GM12878 (cell line): ENCODE measurements around the gene CXCL14. TPM values are rescaled to one million over a fixed set of nuclear protein-coding genes. Genes with fewer than 3 reads are reported as not detected.
A peak's percentile ranks its signal among the peaks of the same experiment; 100 is the strongest.

Source experiments
- ATAC-seq: fragments of 200-7000 bp; cut with Tn5 transposase; 3 replicates; pipeline ENCODE4 v1.9.1; 2020; ENCODE audit warnings: mild to moderate bottlenecking, moderate library complexity
- BruUV-seq: library from RNA; stranded (reverse); fragments of 400-500 nt; replicated peaks from 2 replicates; lab custom pipeline; 2021; lab: Mats Ljungman, UMichigan
- CTCF ChIA-PET: fragments of 300-600 bp; sonication (Branson Sonifier 250); formaldehyde crosslinking; extraction: SDS; loops from one replicate; lab custom pipeline; 2021; ENCODE audit warnings: inconsistent platforms; lab: Yijun Ruan, JAX
- POLR2A ChIA-PET: fragments of 350-600 bp; formaldehyde crosslinking; extraction: SDS; loops from one replicate; lab custom pipeline; 2021; ENCODE audit warnings: inconsistent platforms; lab: Charles Lee
- RAD21 ChIA-PET: fragments of 300-600 bp; sonication (Branson Sonifier 250); formaldehyde crosslinking; loops from one replicate; lab custom pipeline; 2023; ENCODE audit warnings: antibody characterized with exemption; ENCODE audit not compliant: unreplicated experiment; lab: Charles Lee
- SMC1A ChIA-PET: fragments of 300-600 bp; sonication (Branson Sonifier 250); formaldehyde crosslinking; loops from one replicate; lab custom pipeline; 2023; ENCODE audit not compliant: unreplicated experiment, uncharacterized antibody; lab: Charles Lee
- DNase-seq: peaks from one replicate; pipeline ENCODE4 v3.0.0-alpha.2; 2011; ENCODE audit warnings: low read depth, low spot score
- FAIRE-seq: peaks from 3 replicates; lab custom pipeline; 2011; peaks lifted over from hg19 to GRCh38; lab: Jason Lieb, UNC
- H2AFZ ChIP-seq: 2 replicates; pipeline ENCODE4 v1.6.0; 2011; ENCODE audit warnings: low read depth, low read length, control low read depth; ENCODE audit not compliant: control insufficient read depth
- H3K27ac ChIP-seq: 2 replicates; pipeline ENCODE4 v1.5.1; 2011; ENCODE audit warnings: control low read depth; ENCODE audit not compliant: control insufficient read depth, insufficient read depth
- H3K27me3 ChIP-seq, 2 experiments: replicated peaks in 1 of 2; 2 replicates each; pipeline versions ENCODE4 v1.6.0 to v1.6.1; 2011; ENCODE audit warnings: low read length in 1 of 2; ENCODE audit not compliant: control insufficient read depth in 2 of 2, insufficient read depth in 2 of 2
- H3K36me3 ChIP-seq, 2 experiments: 2 replicates each; pipeline ENCODE4 v1.5.1; 2011; ENCODE audit warnings: low read length in 1 of 2; ENCODE audit not compliant: control insufficient read depth in 2 of 2, insufficient read depth in 2 of 2
- H3K4me1 ChIP-seq: 2 replicates; pipeline ENCODE4 v1.6.1; 2011; ENCODE audit warnings: mild to moderate bottlenecking, low read length, moderate library complexity, mixed read lengths; ENCODE audit not compliant: control insufficient read depth, insufficient read depth
- H3K4me2 ChIP-seq: 2 replicates; pipeline ENCODE4 v1.6.0; 2011; ENCODE audit warnings: control low read depth; ENCODE audit not compliant: control insufficient read depth, insufficient read depth
- H3K4me3 ChIP-seq: fragments of 200-600 bp; sonication (generic); 2 replicates; pipeline ENCODE4 v1.5.1; 2016
- H3K79me2 ChIP-seq: 2 replicates; pipeline ENCODE4 v1.6.0; 2011; ENCODE audit warnings: low read length; ENCODE audit not compliant: control insufficient read depth, insufficient read depth
- H3K9ac ChIP-seq: 2 replicates; pipeline ENCODE4 v1.8.0; 2011; ENCODE audit warnings: low read length, control low read depth, mixed read lengths; ENCODE audit not compliant: control insufficient read depth, insufficient read depth
- H3K9me3 ChIP-seq: replicated peaks from 3 replicates; pipeline ENCODE4 v1.5.1; 2011; ENCODE audit warnings: mild to moderate bottlenecking, low read length; ENCODE audit not compliant: control insufficient read depth, insufficient read depth
- H4K20me1 ChIP-seq: 2 replicates; pipeline ENCODE4 v1.6.0; 2011; ENCODE audit not compliant: control insufficient read depth, insufficient read depth
- CBX3 ChIP-seq: fragments of 200-600 bp; sonication (generic); IDR thresholded peaks from 2 replicates; pipeline ENCODE4 v1.6.1; 2016; ENCODE audit warnings: low read depth, borderline replicate concordance
- CBX5 ChIP-seq: sonication (generic); IDR thresholded peaks from 2 replicates; pipeline ENCODE4 v1.6.1; 2016; ENCODE audit warnings: low read depth, moderate library complexity, mild to moderate bottlenecking, inconsistent platforms
- EED ChIP-seq: sonication (generic); IDR thresholded peaks from 2 replicates; pipeline ENCODE4 v1.6.1; 2016; ENCODE audit warnings: antibody characterized with exemption, low read depth
- KAT2A ChIP-seq: conservative IDR thresholded peaks from 2 replicates; pipeline ENCODE4 v1.6.1; 2011; ENCODE audit warnings: low read depth, low read length; ENCODE audit not compliant: control insufficient read depth
- NBN ChIP-seq: fragments of 450-650 bp; IDR thresholded peaks from 2 replicates; pipeline ENCODE4 v1.6.1; 2016
- NFYB ChIP-seq: IDR thresholded peaks from 2 replicates; pipeline ENCODE4 v1.6.1; 2011; ENCODE audit warnings: low read depth, mild to moderate bottlenecking, low read length, improper control_type of control experiment, moderate library complexity; ENCODE audit not compliant: insufficient read depth
- NR2C1 ChIP-seq: fragments of 450-650 bp; IDR thresholded peaks from 2 replicates; pipeline ENCODE4 v1.6.1; 2017; ENCODE audit warnings: antibody characterized with exemption, mild to moderate bottlenecking, moderate library complexity
- PAX5 ChIP-seq: IDR thresholded peaks from 2 replicates; pipeline ENCODE4 v1.6.1; 2011; ENCODE audit warnings: low read depth, low read length, borderline replicate concordance
- PML ChIP-seq: IDR thresholded peaks from 2 replicates; pipeline ENCODE4 v1.6.1; 2012; ENCODE audit warnings: low read length, inconsistent platforms
- POLR2AphosphoS5 ChIP-seq: IDR thresholded peaks from 2 replicates; pipeline ENCODE4 v1.6.1; 2011; ENCODE audit warnings: mild to moderate bottlenecking, low read length, inconsistent platforms
- RFX5 ChIP-seq: IDR thresholded peaks from 2 replicates; pipeline ENCODE4 v1.6.1; 2011; ENCODE audit warnings: low read depth, low read length, improper control_type of control experiment
- RUNX3 ChIP-seq: IDR thresholded peaks from 2 replicates; pipeline ENCODE4 v1.6.1; 2012; ENCODE audit warnings: low read length, inconsistent platforms
- SPI1 ChIP-seq: IDR thresholded peaks from 2 replicates; pipeline ENCODE4 v1.6.1; 2011; ENCODE audit warnings: low read depth, mild to moderate bottlenecking, low read length, moderate library complexity, borderline replicate concordance; ENCODE audit not compliant: insufficient read depth
- TARDBP ChIP-seq: IDR thresholded peaks from 2 replicates; pipeline ENCODE4 v1.6.1; 2016; ENCODE audit warnings: borderline replicate concordance
- WGBS: methylation state at CpG from one replicate; pipeline ENCODE4 v1.1.6; 2016; ENCODE audit warnings: low lambda C conversion rate; ENCODE audit not compliant: insufficient replicate concordance, insufficient coverage; ENCODE audit errors: missing lambda C conversion rate; 5-methylcytosine and 5-hydroxymethylcytosine counted together
- in situ Hi-C: fragments of 300-500 bp; cut with MboI; formaldehyde crosslinking; loops from 9 replicates; pipeline ENCODE4 v1.14.3; 2018; ENCODE audit warnings: mixed read lengths
- intact Hi-C: fragments of 100-400 bp; cut with micrococcal nuclease; formaldehyde crosslinking; loops from one replicate; pipeline ENCODE4 v1.14.2; 2022; ENCODE audit not compliant: unreplicated experiment
- polyA plus RNA-seq, 11 experiments: library from polyadenylated mRNA; depleted of rRNA in 4 of 11; unstranded in 6 of 11; stranded (reverse) in 5 of 11; fragments of >200 nt; fragmentation: Nextera tagmentation in 4 of 11; fragmentation: Illumina TruSeq in 1 of 11; extraction: Ambion mirVana in 4 of 11; extraction: Trizol in 1 of 11; gene quantifications; 1 replicate in 1 of 11; 2 replicates in 10 of 11; pipeline versions ENCODE4 v1.2.1 to v1.2.3, GENCODE V29; 2011 to 2016; ENCODE audit warnings: inconsistent platforms in 2 of 11, missing spikeins in 2 of 11, low read depth in 1 of 11
- total RNA-seq, 4 experiments: library from RNA; depleted of rRNA in 3 of 4; stranded (reverse); fragments of >200 nt in 3 of 4; fragmentation: Illumina TruSeq in 1 of 4; extraction: Trizol in 1 of 4; gene quantifications; 2 replicates each; pipeline versions ENCODE4 v1.2.1 to v1.2.3, GENCODE V29; 2013 to 2021
- TF ChIP-seq, protein P1 (sequence below): IDR thresholded peaks from 2 replicates; pipeline ENCODE4 v1.6.1; 2012; ENCODE audit warnings: mild to moderate bottlenecking, low read depth, low read length
- TF ChIP-seq, protein P2 (sequence below): fragments of 450-650 bp; IDR thresholded peaks from 2 replicates; pipeline ENCODE4 v1.6.1; 2014; ENCODE audit warnings: mild to moderate bottlenecking

CXCL14 gene
- total and polyA plus RNA-seq, 10 of the 15 experiments (the other 5 are each of a cell fraction or from before 2014, with no cell fraction given), result 0.05 TPM; not detected in 9

DNA sequence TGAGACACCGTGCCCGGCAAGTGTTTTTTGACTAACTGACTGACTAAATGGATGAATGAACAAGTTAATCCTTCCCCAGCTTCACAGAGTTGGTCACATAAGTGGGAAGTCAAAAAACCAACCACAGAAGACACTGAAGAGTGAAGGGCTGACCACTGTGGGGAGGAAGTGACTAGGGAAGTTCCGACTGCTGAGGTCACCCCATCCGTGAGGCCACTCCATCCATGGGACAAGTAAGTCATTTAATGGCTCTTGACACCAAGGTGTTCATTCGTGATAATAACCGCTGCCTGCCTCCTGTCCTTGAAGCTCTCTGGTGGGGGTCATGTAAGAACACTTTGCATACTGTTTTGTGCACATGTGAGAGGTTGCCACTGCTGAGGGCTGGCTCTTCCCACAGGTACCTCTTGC lies 22.2 kb upstream of the CXCL14 start:
- Histone ChIP-seq H3K4me2 (no peak overlapping the region), H3K9ac (no peak overlapping the region), H2AFZ (no peak overlapping the region), H3K9me3 (no peaks in the 10 kb centered on the region), H3K27ac (no peak overlapping the region), H3K36me3 (no peaks in the 10 kb centered on the region), H3K79me2 (no peaks in the 10 kb centered on the region), H3K4me1 (no peaks in the 10 kb centered on the region), H4K20me1 (no peaks in the 10 kb centered on the region), H3K4me3 (no peak overlapping the region), H3K27me3 (peaks cover 0 to 1% of the 10 kb centered on the region in 2 experiments; a peak in 2 of 4 replicates)
- CTCF ChIA-PET, result no interaction called here
- POLR2A ChIA-PET, result no interaction called here
- in situ Hi-C loops, result no loop called here
- no peak for FAIRE-seq
- TF ChIP-seq SPI1, result peak; percentile 48; the same call in 1 of the 2 replicates
- TF ChIP-seq POLR2AphosphoS5, result no peak
- peak; percentile 11; the same call in 1 of the 2 replicates for TF ChIP-seq RUNX3
- TF ChIP-seq PAX5, result 0 out of 2 replicates have a peak, but pooled peaks have one; percentile 14
- intact Hi-C loops, result no loop called here
- RAD21 ChIA-PET, result no interaction called here
- 37% methylated on average over 6 of the region's 6 CpGs for WGBS
- DNase-seq, result no peak
- ATAC-seq, result peak; percentile 60
- BruUV-seq, result no TSS peak
- SMC1A ChIA-PET, result no interaction called here

DNA sequence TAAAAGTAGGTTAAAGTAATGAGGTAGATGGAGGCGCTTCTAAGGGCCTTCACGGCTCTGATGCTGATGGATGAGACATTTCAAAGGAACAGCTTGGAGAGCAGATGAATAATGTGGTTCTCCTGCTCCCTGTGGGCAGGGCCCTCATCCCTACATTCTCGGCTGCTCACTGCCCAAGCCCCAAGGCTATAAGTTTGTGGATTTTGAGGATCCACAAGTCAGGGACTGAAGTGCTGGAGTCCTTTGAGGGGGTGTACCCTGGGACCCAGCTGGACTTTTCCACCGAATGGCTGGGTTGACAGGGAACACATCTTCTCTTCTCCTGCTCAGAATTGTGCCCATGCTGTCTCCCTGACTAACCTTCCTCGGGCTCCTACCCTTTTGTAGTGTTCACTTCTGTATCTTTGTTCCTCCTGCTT lies 21.4 kb upstream of the CXCL14 start:
- ATAC-seq (no peak), DNase-seq (no peak)
- Histone ChIP-seq H3K4me1 (no peaks in the 10 kb centered on the region), H3K27me3 (peaks cover 0 to 1% of the 10 kb centered on the region in 2 experiments; a peak in 2 of 4 replicates), H3K9ac (no peak overlapping the region), H3K9me3 (no peaks in the 10 kb centered on the region)
- no TSS peak for BruUV-seq
- 8% methylated on average over 5 of the region's 5 CpGs for WGBS
- SMC1A ChIA-PET, result no interaction called here
- CTCF ChIA-PET, result no interaction called here
- TF ChIP-seq, protein P1, sequence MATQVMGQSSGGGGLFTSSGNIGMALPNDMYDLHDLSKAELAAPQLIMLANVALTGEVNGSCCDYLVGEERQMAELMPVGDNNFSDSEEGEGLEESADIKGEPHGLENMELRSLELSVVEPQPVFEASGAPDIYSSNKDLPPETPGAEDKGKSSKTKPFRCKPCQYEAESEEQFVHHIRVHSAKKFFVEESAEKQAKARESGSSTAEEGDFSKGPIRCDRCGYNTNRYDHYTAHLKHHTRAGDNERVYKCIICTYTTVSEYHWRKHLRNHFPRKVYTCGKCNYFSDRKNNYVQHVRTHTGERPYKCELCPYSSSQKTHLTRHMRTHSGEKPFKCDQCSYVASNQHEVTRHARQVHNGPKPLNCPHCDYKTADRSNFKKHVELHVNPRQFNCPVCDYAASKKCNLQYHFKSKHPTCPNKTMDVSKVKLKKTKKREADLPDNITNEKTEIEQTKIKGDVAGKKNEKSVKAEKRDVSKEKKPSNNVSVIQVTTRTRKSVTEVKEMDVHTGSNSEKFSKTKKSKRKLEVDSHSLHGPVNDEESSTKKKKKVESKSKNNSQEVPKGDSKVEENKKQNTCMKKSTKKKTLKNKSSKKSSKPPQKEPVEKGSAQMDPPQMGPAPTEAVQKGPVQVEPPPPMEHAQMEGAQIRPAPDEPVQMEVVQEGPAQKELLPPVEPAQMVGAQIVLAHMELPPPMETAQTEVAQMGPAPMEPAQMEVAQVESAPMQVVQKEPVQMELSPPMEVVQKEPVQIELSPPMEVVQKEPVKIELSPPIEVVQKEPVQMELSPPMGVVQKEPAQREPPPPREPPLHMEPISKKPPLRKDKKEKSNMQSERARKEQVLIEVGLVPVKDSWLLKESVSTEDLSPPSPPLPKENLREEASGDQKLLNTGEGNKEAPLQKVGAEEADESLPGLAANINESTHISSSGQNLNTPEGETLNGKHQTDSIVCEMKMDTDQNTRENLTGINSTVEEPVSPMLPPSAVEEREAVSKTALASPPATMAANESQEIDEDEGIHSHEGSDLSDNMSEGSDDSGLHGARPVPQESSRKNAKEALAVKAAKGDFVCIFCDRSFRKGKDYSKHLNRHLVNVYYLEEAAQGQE, result no peak
- TF ChIP-seq PML (no peak), NFYB (no peak), KAT2A (no peak), NBN (no peak), EED (no peak), TARDBP (no peak), CBX5 (no peak), CBX3 (no peak), NR2C1 (no peak), RFX5 (no peak)
- TF ChIP-seq, protein P2, sequence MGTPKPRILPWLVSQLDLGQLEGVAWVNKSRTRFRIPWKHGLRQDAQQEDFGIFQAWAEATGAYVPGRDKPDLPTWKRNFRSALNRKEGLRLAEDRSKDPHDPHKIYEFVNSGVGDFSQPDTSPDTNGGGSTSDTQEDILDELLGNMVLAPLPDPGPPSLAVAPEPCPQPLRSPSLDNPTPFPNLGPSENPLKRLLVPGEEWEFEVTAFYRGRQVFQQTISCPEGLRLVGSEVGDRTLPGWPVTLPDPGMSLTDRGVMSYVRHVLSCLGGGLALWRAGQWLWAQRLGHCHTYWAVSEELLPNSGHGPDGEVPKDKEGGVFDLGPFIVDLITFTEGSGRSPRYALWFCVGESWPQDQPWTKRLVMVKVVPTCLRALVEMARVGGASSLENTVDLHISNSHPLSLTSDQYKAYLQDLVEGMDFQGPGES, result no peak
- TF ChIP-seq, all 136 proteins: peak for 0
- intact Hi-C loops, result no loop called here
- Histone ChIP-seq H2AFZ (no peak overlapping the region), H3K4me2 (no peak overlapping the region), H3K4me3 (no peak overlapping the region), H4K20me1 (no peaks in the 10 kb centered on the region), H3K27ac (no peak overlapping the region), H3K79me2 (no peaks in the 10 kb centered on the region), H3K36me3 (no peaks in the 10 kb centered on the region)
- RAD21 ChIA-PET, result no interaction called here
- in situ Hi-C loops, result no loop called here
- POLR2A ChIA-PET, result no interaction called here
- FAIRE-seq, result no peak
